GM19035 (cell line): ENCODE results near the gene DGLUCY.
"Not testable (repeated sequence)": the region's sequence is repeated elsewhere in the genome, so short reads cannot be mapped to it uniquely, and the experiment has no call there.

ENCODE experiments used
- ATAC-seq: cut with Tn5 transposase; IDR thresholded peaks from one replicate; pipeline ENCODE4 v1.9.1; 2021; ENCODE audit not compliant: unreplicated experiment

The DGLUCY gene

DNA sequence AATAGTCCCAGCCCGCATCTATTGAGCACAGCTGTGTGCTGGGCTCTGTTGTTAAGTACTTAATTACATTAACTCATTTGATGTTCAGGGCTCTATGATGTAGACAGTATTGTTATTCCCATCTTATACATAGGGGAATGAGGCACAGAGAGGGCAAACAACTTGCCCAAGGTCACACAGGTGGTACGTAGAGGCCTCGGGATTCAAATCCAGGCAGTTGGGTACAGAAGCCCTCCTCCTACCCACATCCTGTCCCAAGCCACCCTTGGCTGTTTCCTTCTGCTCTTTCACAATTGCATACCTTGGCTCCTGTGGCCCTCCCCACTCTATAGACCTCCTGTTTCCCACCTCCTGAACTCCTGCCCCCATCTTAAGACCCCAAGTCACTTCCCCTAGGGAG lies 140.6 kb downstream of the DGLUCY start:
- ATAC-seq, result no peak

DNA sequence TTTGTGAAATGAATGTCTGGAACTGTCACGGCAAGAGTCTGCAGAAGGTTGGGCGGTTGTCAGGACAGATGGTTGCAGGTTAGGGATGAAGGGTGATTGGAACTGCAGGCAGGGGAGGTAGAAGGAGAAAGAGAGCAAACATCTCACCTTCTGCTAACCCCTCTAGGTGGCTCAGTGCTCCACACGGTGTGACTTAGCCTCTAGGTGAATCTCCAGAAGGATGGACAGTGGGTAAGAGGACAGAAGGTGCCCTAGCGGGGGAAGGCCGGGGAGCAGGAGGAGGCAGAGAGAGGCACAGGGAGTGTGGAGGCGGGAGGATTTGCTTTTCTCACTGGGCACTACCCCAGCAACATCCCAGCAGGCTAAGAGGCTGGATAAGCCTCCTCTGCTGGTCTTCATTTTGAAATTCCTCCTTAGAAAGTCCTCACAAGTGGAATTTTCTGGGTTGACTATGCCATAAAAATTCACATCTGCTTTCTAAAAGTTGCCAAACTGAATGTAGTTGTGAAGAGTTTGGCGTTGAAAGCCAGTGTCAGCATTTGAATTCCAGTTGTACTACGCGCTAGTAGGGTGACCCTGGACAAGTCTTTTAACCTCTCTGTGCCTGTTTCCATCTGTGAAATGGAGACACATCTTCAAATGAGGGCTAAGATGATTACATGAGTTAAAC lies 141.3 kb downstream of the DGLUCY start:
- no peak for ATAC-seq

DNA sequence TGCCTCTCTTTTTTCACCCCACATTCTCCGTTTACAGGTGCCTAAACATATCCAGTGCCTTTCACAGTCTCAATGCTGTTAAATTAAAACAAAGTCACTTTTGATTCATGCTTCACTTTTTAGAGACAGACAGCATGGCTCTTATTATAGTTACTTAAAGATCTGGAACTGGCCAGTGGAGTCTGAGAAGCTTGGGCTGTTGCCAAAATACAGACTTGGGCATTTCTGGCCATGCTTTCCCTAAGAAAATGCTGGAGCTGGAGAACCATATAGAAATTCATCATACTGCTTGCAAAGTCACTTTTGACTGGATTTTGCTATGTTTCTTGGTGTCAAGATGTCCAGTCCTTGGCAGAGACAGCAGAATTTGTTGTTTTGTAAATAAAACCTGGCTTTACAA lies 142.8 kb downstream of the DGLUCY start:
- ATAC-seq, result no peak

DNA sequence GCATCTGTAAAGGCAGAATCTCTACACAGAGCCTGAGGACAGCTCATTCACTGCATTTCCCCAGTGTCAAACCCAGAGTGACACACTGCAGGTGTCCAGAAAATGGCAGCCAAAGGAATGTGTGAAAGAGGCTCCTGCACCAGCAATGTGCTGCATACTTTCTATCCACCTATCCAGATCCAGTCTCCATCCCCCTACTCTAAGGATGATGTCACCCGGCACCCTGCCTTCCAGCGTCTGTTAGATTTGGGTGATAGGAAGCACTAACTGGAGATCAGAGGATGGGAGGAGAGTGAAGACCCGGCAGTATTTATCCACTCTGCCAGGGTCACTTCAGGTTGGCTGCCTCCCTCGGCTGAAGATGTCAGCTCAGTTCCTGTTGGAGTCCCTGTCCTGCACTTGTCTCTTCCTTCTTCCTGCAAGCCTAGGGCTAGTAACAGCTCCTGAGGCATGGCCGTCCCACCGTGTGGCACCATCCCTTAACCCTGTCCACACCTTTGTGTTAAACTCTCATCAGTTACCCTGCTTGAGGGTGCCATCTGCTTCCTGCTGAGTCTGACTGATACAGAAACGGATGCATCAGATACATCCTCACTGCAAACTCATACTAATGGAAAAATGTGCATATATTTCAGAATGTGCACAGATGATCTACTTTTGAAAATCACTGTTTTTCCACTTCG lies 143.6 kb downstream of the DGLUCY start:
- ATAC-seq, result no peak

DNA sequence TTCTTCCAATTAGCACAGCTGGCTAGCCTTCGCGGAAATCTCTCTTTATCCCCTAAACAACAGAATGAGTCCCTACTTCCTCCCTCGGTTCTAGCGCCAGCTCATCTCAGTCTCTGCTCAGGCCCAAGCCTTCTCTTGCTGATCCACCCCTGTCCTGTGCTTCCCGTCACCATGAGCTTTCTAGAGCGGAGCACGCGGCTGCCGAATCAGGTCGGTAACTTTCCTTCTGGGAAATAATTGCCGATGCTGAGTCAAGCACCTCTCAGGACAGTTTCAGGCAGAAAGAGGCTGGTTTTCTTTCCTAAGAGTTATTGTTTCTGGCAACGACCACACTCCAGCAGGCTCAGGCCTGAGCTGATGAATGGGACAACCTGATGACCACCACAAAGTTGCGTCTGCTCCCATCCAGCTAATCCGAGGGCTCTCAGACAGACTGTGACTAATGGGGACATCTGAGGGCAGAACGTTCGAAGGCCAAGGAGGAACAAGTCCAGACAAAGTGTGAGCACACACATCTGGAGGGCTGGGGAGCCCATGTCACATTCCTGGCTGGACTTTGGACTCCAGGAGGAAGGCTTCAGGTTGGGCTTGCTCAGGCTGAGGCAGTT lies 144.2 kb downstream of the DGLUCY start:
- no peak for ATAC-seq

GRCh38 chr14:91258876-91259275 lies 145.0 kb downstream of the DGLUCY start:
- ATAC-seq, result no peak

DNA sequence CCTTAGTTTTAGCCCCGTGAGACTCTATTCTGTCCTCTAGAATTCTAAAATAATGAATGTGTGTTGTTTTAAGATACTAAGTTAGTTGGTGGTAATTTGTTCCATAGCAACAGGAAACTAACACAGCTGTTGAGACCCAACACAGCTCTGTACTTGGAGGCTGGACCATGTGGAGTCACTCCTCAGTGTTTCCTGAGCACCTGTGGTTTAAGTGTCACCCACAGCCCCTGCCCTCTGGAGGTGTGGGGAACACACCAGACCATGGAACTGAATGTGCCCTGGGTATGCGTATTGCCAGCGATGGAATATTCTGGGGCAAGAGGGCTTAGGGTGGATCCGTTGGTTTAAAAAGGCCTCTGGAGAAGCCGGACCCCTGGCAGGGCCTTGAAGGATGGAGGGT lies 147.2 kb downstream of the DGLUCY start:
- no peak for ATAC-seq

GRCh38 chr14:91261986-91262549 lies 148.2 kb downstream of the DGLUCY start:
- no peak for ATAC-seq

GRCh38 chr14:91263329-91263728 lies 149.5 kb downstream of the DGLUCY start:
- ATAC-seq, result no peak

- ATAC-seq, result no peak
Measured at GRCh38 chr14:91264151-91265150, 150.6 kb downstream of the DGLUCY start.

DNA sequence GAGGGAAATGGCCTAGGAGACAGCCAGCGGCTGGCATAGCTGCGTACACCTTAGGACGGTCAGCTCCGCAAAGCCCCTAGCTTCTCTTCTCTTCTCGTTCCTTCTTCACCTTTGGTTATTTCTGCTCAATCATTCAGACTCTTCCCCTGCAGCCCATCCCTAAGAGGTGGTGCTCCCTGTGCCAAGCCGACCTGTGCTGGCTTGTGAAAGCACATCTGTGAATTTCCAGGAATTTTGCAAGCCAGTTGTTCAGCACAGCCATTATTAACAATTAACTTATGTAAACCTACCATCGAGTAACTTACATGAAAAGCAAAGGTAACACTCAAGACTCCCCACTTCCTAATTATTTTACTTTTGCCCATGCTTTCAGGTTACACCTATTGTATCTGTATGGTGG lies 151.5 kb downstream of the DGLUCY start:
- no peak for ATAC-seq

DNA sequence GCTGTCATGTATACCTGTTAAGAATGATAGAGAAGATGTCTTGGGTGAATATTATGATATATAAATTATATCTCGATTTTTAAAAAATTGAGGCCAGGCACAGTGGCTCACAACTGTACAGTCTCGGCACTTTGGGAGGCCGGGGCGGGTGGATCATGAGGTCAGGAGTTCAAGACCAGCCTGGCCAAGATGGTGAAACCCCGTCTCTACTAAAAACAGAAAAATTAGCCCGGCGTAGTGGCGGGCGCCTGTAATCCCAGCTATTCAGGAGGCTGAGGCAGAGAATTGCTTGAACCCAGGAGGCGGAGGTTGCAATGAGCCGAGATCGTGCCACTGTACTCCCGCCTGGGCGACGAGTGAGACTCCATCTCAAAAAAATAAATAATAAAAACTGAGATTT lies 152.4 kb downstream of the DGLUCY start:
- ATAC-seq, result not testable (repeated sequence)

DNA sequence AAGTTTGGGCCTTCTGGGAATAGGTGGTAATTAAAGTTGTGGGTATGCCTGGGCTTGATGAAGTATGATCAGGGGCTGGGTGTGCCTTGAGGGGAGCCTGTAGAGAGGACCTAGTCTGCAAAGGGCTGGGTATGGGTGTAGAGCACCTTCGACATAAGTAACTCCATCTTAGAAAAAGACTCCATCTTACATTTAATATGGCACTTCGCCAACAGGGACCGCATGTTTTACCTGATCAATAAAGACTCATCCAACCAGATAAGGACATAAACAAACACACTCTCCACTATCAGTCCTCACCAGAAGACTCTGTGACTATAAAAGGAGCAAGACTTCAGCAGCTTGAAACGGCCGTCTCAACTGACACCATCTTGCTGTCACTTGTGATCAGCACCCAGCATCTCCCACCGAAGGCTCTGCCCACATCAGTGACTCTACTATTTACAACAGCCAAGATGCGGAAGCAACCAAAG lies 154.1 kb downstream of the DGLUCY start:
- ATAC-seq, result no peak

GRCh38 chr14:91269076-91269991 lies 155.5 kb downstream of the DGLUCY start:
- no peak for ATAC-seq

DNA sequence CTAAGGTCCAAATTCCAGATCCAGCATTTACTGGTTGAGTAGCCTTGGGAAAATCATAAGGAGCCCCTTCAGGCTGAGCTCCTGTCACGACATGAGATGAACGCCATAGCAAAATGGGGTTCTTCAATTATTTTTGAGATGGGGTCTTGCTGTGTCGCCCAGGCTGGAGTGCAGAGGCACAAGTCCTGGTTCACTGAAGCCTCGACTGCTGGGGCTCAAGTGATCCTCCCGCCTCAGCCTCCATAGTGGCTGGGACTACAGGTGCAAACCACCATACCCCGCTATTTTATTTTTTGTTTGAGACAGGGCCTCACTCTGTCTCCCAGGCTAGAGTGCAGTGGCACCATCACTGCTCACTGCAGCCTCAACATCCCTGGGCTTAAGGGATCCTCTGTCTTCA lies 156.3 kb downstream of the DGLUCY start:
- no peak for ATAC-seq

DNA sequence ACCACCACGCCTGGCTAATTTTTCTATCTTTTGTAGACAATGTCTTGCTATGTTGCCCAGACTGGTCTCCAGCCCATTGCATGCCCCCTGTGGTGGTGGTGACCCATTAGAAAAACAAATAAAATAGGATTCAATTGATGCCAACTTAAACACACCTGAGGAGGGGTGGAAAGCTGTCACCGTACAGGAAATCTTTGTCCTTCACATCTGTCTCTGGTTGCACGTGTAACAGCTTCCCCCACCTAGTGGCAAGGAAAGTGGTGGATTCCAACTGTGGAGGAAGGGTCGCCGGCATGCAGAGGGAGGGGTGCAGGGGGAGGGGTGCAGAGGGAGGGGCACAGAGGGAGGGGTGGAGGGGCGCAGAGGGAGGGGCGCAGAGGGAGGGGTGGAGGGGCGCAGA lies 156.7 kb downstream of the DGLUCY start:
- no peak for ATAC-seq

GRCh38 chr14:91271639-91272038 lies 157.8 kb downstream of the DGLUCY start:
- ATAC-seq, result no peak

DNA sequence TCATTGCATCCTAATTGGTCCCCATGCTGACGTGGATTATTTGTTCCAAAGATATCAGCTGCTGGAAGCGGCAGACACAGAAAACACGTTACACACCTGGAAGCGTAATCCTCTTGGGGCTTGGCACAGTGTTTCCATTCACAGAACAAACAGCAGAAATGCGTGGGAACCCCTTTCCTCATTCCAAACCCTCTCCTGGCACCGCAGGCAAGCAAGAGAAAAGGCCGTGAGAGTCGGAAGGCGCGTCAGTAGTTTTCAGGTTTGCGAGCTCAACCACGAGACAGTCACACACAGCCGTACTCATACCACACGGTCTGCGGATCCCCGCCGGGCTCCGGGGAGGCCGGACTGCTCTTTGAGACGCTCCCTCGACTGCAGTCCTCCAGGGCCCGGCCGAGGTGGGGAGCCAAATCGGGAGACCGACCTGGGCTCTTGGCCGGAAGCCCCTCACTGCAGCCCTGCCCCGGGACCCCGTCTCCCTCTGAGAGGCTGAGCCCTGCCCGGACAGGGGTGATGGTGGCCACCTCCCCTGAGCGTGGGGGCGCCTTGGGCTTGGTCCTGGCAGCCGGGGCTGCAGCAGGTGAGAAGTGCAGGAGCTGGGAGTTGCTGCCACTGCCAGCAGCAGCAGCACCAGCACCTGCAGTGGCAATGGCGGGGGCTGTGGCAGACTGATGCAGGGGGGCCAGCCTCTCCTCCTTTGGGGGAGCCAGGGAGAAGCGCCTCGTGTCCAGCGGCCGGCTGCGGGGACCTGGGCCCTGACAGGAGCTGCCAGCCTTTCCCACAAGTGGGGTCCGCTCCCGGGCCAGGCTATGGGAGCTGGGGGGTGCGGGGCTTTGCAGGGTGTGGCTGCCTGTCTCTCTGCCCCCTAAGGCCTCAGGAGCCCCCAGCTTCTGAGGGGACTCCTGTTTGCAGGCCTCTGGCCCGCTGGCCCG lies 158.7 kb downstream of the DGLUCY start:
- no peak for ATAC-seq
